PC-9 (cell line): ENCODE results near the gene KIR3DL3.

ENCODE experiments used
- CTCF ChIP-seq: fragments of 200-600 bp; sonication (generic); conservative IDR thresholded peaks from 2 replicates; pipeline ENCODE4 v1.6.1; 2017; ENCODE audit warnings: mixed run types, antibody characterized with exemption, mild to moderate bottlenecking, moderate library complexity
- EZH2 ChIP-seq: fragments of 200-600 bp; sonication (generic); IDR thresholded peaks from 2 replicates; pipeline ENCODE4 v1.8.0; 2017; ENCODE audit warnings: antibody characterized with exemption, low read depth

- TF ChIP-seq CTCF: no peak
- TF ChIP-seq EZH2: no peak
These were observed 14.5 kb downstream of the KIR3DL3 start for GRCh38 chr19:54738715-54739114.
